GM20000 (cell line): ENCODE results near the gene WWOX.

ENCODE experiments used
- DNase-seq: peaks from one replicate; pipeline ENCODE4 v3.0.0; 2012; ENCODE audit warnings: low spot score
- TF ChIP-seq, protein P1 (sequence below): IDR thresholded peaks from 2 replicates; pipeline ENCODE4 v1.5.1; 2012; ENCODE audit warnings: mild to moderate bottlenecking, control low read depth; ENCODE audit errors: extremely low read depth, missing control alignments

Gene WWOX

DNA sequence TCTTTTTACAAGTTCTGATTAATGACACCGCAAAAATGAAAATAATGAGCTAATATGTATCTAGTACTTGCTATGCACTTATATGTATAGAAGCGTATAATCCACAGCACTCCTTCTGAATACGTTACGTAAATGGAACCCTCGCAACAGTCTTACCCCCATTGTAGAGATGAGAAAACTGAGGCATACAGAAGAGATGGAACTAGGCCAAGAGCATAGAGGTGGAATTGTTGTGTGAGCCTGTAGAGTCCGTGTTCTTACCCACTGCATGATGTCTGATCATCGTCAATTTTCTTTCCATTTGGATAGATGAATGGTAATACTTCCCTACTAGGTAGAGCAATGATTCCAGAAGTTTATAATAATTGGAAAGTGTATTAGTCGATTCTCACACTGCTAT is 394.1 kb downstream of the WWOX start:
- TF ChIP-seq, protein P1, sequence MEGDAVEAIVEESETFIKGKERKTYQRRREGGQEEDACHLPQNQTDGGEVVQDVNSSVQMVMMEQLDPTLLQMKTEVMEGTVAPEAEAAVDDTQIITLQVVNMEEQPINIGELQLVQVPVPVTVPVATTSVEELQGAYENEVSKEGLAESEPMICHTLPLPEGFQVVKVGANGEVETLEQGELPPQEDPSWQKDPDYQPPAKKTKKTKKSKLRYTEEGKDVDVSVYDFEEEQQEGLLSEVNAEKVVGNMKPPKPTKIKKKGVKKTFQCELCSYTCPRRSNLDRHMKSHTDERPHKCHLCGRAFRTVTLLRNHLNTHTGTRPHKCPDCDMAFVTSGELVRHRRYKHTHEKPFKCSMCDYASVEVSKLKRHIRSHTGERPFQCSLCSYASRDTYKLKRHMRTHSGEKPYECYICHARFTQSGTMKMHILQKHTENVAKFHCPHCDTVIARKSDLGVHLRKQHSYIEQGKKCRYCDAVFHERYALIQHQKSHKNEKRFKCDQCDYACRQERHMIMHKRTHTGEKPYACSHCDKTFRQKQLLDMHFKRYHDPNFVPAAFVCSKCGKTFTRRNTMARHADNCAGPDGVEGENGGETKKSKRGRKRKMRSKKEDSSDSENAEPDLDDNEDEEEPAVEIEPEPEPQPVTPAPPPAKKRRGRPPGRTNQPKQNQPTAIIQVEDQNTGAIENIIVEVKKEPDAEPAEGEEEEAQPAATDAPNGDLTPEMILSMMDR: no peak
- no peak for DNase-seq

DNA sequence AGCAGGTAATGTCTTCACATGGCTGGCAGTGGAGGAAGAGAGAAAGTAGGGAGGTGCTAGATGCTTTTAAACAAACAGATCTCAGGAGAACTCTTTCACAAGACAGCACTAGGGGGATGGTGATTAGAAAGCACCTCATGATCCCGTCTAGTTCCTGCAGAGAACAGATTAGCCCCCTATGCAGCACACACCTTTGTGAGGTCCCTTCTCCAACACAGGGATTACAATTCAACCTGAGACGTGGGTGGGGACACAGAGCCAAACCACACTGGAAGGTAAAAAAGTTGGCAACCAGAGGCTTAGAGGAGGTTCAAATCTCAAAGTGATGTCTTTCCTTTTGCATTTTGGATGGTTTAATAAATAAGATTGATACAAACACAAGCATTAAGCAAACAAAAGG is 394.7 kb downstream of the WWOX start:
- TF ChIP-seq, protein P1: no peak
- no peak for DNase-seq

DNA sequence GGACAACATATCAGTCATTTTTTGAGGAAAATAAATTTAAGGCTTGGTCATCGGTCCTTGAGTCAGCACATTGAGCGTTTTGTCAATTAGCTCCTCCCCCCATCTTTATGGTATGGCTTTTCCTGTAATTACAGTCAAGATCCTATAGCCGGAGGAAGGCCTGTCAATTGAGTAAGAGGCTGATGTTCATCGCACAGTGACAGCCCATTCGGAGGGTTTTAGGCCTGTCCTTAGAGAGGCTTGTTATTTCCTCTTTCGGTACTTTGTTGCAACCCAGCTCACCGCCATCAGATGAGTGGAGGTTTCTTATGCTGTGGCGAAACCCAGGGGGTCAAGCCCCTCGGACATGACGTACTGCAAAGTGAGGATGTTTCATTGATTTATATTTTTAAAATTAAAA is 395.2 kb downstream of the WWOX start:
- no peak for DNase-seq
- TF ChIP-seq, protein P1: no peak

DNA sequence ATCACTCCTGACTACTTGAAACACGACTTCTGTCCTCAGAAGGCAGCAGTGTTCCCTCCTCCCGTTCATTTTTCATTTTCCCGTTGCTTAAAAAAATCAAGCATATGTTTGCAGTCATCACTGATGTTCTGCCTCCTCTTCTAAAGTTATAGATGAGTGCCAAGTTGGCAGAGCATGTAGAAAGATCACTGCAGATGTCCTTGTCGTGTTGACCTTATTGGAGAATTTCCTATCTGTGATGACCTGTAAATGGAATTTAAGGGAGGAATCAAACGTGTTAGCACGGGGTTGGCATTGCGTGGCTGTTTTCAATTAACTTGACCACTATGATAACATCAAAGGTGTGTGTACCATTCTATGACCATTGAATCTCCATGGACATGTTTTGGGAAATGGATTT is 396.7 kb downstream of the WWOX start:
- TF ChIP-seq, protein P1: no peak
- no peak for DNase-seq

DNA sequence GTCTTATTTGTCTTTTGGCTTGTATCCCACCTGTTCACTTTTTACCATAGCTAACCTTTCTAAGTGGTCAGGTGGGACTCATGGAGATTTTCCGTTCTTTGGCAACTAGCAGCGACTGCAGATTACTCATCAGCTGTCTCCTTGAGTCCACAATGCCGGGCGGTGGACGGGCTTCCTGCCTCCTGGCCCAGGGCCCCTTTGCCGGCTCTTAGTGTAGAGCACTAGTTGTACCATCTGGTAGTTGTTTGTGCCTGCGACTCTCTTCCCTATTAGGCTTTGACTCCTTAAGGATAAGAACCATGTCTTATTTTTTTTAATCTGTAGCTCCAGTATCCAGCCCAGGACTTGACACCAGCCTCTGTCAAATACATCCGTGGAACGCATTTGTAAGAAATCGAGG is 399.9 kb downstream of the WWOX start:
- TF ChIP-seq, protein P1: no peak
- no peak for DNase-seq

DNA sequence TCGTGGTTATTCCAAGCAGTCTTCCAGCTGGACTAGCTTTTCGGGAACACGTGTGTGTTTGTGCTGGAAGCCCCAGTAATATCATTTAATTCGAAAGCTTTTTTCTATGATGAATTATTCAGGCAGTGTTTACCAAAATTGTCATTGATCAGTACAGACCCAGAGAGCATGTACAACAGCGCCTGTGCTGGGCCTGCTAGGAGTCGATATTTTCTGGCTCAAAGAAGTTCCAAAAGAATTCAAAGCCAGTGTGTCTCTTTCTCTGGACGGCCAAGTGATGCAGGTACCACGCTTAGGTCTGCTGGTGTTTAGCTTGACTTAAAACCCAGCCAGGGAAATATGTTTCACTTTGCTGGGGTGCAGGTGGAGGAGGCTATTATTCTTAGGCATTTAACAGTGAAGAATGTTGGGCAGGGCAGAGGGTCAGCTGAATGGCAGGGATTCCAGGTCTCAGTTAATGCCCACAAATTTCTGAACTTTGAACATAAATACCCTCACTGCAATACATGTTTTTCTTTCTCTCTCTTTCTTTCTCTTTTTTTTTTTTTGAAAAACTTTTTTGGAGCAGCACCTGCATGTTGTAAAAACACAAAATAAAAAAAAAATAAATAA is 401.3 kb downstream of the WWOX start:
- DNase-seq: no peak
- TF ChIP-seq, protein P1: no peak

DNA sequence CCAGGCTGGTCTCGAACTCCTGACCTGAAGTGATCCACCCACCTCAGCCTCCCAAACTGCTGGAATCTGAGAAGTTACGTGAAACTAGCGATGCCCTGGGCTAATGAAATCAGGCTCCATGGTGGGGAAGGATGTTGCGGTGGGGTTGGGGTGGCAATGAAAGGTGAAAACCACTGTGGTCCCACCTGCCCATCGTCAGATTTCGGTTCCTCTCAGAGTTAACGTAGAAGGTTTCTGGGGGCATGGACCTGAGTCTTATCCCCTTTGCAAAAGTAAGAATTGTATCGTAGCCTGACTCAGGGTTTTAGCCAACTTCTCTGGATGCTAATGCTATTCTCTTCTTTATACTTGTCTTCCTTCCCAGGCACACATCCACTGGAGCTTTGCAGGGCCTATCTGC is 402.3 kb downstream of the WWOX start:
- TF ChIP-seq, protein P1: no peak
- DNase-seq: no peak
